ENCODE results near the gene SLC16A2. TPM values are rescaled to one million over a fixed set of nuclear protein-coding genes. Genes with fewer than 3 reads are reported as not detected.
"Not testable (repeated sequence)": the region's sequence is repeated elsewhere in the genome, so short reads cannot be mapped to it uniquely, and the experiment has no call there.

Gene SLC16A2
- total RNA-seq, 4 donors from 2014 or later = 6.4 to 12.1 (median 9.4) TPM

GRCh38 chrX:74510401-74510800 is 89.1 kb downstream of the SLC16A2 start:
- H3K27me3 ChIP-seq = no peaks in the 10 kb centered on the region
- ATAC-seq = no peak
- H3K36me3 ChIP-seq = no peaks in the 10 kb centered on the region
- H3K4me3 ChIP-seq = no peak overlapping the region
- H3K27ac ChIP-seq = no peak overlapping the region
- H3K9me3 ChIP-seq = no peaks in the 10 kb centered on the region
- TF ChIP-seq POLR2A (IDR thresholded peaks at IDR 0.05) = no peak
- no peak for TF ChIP-seq EP300 (IDR thresholded peaks at IDR 0.05)
- TF ChIP-seq, protein P1, sequence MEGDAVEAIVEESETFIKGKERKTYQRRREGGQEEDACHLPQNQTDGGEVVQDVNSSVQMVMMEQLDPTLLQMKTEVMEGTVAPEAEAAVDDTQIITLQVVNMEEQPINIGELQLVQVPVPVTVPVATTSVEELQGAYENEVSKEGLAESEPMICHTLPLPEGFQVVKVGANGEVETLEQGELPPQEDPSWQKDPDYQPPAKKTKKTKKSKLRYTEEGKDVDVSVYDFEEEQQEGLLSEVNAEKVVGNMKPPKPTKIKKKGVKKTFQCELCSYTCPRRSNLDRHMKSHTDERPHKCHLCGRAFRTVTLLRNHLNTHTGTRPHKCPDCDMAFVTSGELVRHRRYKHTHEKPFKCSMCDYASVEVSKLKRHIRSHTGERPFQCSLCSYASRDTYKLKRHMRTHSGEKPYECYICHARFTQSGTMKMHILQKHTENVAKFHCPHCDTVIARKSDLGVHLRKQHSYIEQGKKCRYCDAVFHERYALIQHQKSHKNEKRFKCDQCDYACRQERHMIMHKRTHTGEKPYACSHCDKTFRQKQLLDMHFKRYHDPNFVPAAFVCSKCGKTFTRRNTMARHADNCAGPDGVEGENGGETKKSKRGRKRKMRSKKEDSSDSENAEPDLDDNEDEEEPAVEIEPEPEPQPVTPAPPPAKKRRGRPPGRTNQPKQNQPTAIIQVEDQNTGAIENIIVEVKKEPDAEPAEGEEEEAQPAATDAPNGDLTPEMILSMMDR (IDR thresholded peaks at IDR 0.05) = no peak
- no peak for TF ChIP-seq POLR2AphosphoS5 (IDR thresholded peaks at IDR 0.05)
- H3K4me1 ChIP-seq = peaks cover 0 to 10% (median 0%) of the 10 kb centered on the region in 3 donors

GRCh38 chrX:74511704-74512103 is 90.4 kb downstream of the SLC16A2 start:
- 59 to 92% methylated on average over 2 of the region's 3 CpGs for WGBS, 2 donors (ENCODE audit: low coverage in 1 of 2)
- TF ChIP-seq POLR2A (IDR thresholded peaks at IDR 0.05) = no peak
- no peak for TF ChIP-seq POLR2AphosphoS5 (IDR thresholded peaks at IDR 0.05)
- no peak for TF ChIP-seq EP300 (IDR thresholded peaks at IDR 0.05)
- TF ChIP-seq, protein P1 (IDR thresholded peaks at IDR 0.05) = no peak
- no peak overlapping the region for H3K27ac ChIP-seq
- H3K27me3 ChIP-seq = no peaks in the 10 kb centered on the region
- H3K4me1 ChIP-seq = peaks cover 0 to 10% (median 0%) of the 10 kb centered on the region in 3 donors
- no peaks in the 10 kb centered on the region for H3K36me3 ChIP-seq
- ATAC-seq = no peak
- no peaks in the 10 kb centered on the region for H3K9me3 ChIP-seq
- no peak overlapping the region for H3K4me3 ChIP-seq

GRCh38 chrX:74514384-74514783 is 93.1 kb downstream of the SLC16A2 start:
- Histone ChIP-seq H3K36me3 (no peaks in the 10 kb centered on the region), H3K4me3 (no peak overlapping the region), H3K4me1 (peaks cover 0 to 10% (median 0%) of the 10 kb centered on the region in 3 donors), H3K9me3 (no peaks in the 10 kb centered on the region), H3K27me3 (no peaks in the 10 kb centered on the region), H3K27ac (no peak overlapping the region)
- WGBS, 2 donors (ENCODE audit: low coverage in 1 of 2) = 14 to 75% methylated on average over 1 of the region's 2 CpGs
- TF ChIP-seq POLR2AphosphoS5 (IDR thresholded peaks at IDR 0.05) = no peak
- TF ChIP-seq EP300 (IDR thresholded peaks at IDR 0.05) = no peak
- TF ChIP-seq, protein P1 (IDR thresholded peaks at IDR 0.05) = no peak
- TF ChIP-seq POLR2A (IDR thresholded peaks at IDR 0.05) = no peak
- no peak for ATAC-seq

GRCh38 chrX:74515356-74515755 is 94.1 kb downstream of the SLC16A2 start:
- H3K4me1 ChIP-seq = peaks cover 0 to 10% (median 0%) of the 10 kb centered on the region in 3 donors
- no peak for ATAC-seq
- H3K9me3 ChIP-seq = no peaks in the 10 kb centered on the region
- H3K27me3 ChIP-seq = no peaks in the 10 kb centered on the region
- no peaks in the 10 kb centered on the region for H3K36me3 ChIP-seq
- no peak overlapping the region for H3K4me3 ChIP-seq
- WGBS, 2 donors (ENCODE audit: low coverage in 1 of 2) = 37% methylated on average over 2 of the region's 2 CpGs; no CpG with 5 or more reads in 1 of the 2 donors
- H3K27ac ChIP-seq = no peak overlapping the region
- TF ChIP-seq POLR2A (IDR thresholded peaks at IDR 0.05) (no peak), EP300 (IDR thresholded peaks at IDR 0.05) (no peak), POLR2AphosphoS5 (IDR thresholded peaks at IDR 0.05) (no peak)
- TF ChIP-seq, protein P1 (IDR thresholded peaks at IDR 0.05) = no peak

GRCh38 chrX:74516013-74516412 is 94.7 kb downstream of the SLC16A2 start:
- H3K27me3 ChIP-seq, H3K4me3 ChIP-seq, H3K9me3 ChIP-seq, H3K36me3 ChIP-seq, ATAC-seq, H3K27ac ChIP-seq: not testable (repeated sequence)
- 50% methylated on average over 1 of the region's 1 CpG; no CpG with 5 or more reads in 1 of the 2 donors for WGBS, 2 donors (ENCODE audit: low coverage in 1 of 2)
- peaks cover 0 to 10% (median 0%) of the 10 kb centered on the region in 3 donors for H3K4me1 ChIP-seq

Data from gastroesophageal sphincter (tissue), 4 donors.